HFFc6 (cell line): ENCODE results near the gene PITRM1. TPM values are rescaled to one million over a fixed set of nuclear protein-coding genes. Genes with fewer than 3 reads are reported as not detected.

Experiments used
- DNase-seq: peaks from one replicate; pipeline ENCODE4 v3.0.0-alpha.2; 2018
- H3K27ac Mint-ChIP-seq: 2 replicates; pipeline ENCODE4 v1.8.0; 2020; ENCODE audit warnings: mild to moderate bottlenecking, mixed read lengths
- H3K27me3 Mint-ChIP-seq: 2 replicates; pipeline ENCODE4 v1.8.0; 2021; ENCODE audit warnings: mild to moderate bottlenecking, moderate library complexity, mixed read lengths; ENCODE audit not compliant: insufficient read depth
- H3K36me3 Mint-ChIP-seq: 2 replicates; pipeline ENCODE4 v1.8.0; 2021; ENCODE audit warnings: low read depth, mixed read lengths
- H3K4me1 Mint-ChIP-seq: 2 replicates; pipeline ENCODE4 v1.8.0; 2020; ENCODE audit warnings: low read depth, mixed read lengths
- H3K4me3 Mint-ChIP-seq: 2 replicates; pipeline ENCODE4 v1.8.0; 2020; ENCODE audit warnings: mild to moderate bottlenecking, moderate library complexity, mixed read lengths
- H3K9me3 Mint-ChIP-seq: 2 replicates; pipeline ENCODE4 v1.8.0; 2020; ENCODE audit warnings: mild to moderate bottlenecking, mixed read lengths
- total RNA-seq, 6 experiments: library from RNA; stranded (reverse); fragmentation: NEBNext Ultra II Directional; extraction: Animal tissue kit (Norgen Biotek cat#: 25700); gene quantifications; 2 replicates in 1 of 6; 3 replicates in 5 of 6; pipeline ENCODE4 v1.2.3, GENCODE V29; 2021
- TF ChIP-seq, protein P1 (sequence below): fragments of 200-600 bp; sonication (generic); IDR thresholded peaks from 2 replicates; pipeline ENCODE4 v1.5.0; 2021; ENCODE audit warnings: antibody characterized with exemption, mild to moderate bottlenecking

Gene PITRM1
- total RNA-seq, 6 experiments from 2014 or later = 106 to 124 (median 112) TPM

- TF ChIP-seq, protein P1, sequence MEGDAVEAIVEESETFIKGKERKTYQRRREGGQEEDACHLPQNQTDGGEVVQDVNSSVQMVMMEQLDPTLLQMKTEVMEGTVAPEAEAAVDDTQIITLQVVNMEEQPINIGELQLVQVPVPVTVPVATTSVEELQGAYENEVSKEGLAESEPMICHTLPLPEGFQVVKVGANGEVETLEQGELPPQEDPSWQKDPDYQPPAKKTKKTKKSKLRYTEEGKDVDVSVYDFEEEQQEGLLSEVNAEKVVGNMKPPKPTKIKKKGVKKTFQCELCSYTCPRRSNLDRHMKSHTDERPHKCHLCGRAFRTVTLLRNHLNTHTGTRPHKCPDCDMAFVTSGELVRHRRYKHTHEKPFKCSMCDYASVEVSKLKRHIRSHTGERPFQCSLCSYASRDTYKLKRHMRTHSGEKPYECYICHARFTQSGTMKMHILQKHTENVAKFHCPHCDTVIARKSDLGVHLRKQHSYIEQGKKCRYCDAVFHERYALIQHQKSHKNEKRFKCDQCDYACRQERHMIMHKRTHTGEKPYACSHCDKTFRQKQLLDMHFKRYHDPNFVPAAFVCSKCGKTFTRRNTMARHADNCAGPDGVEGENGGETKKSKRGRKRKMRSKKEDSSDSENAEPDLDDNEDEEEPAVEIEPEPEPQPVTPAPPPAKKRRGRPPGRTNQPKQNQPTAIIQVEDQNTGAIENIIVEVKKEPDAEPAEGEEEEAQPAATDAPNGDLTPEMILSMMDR = no peak
- H3K4me1 Mint-ChIP-seq = peaks cover 75% of the 10 kb centered on the region
- peak overlapping the region; percentile 93 for H3K27ac Mint-ChIP-seq
- H3K4me3 Mint-ChIP-seq = peak overlapping the region; percentile 81
- H3K27me3 Mint-ChIP-seq = no peaks in the 10 kb centered on the region
- DNase-seq = peak; percentile 82
- no peaks in the 10 kb centered on the region for H3K9me3 Mint-ChIP-seq
- peaks cover 25% of the 10 kb centered on the region for H3K36me3 Mint-ChIP-seq
Observed at GRCh38 chr10:3090914-3091787, 81.4 kb downstream of the PITRM1 start.

DNA sequence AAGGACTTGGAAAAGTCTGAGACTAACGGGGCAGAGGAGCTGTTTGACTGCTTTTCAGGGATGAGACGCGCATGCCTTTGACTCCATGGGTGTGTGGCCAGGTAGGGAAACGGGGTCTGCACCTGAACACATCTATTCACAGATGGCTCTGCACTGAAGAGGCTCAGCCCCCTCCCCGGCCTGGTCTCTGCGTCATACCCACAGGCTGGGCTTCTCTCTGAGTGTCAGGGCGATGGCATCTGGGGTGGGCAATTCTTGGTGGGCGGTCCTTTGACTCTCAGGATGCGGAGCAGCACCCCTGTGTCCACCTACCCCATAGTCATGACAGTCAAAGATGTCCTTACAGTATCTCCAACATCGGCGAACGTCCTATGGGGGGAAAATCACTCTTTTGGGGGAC is 82.2 kb downstream of the PITRM1 start:
- peak overlapping the region; percentile 93 for H3K27ac Mint-ChIP-seq
- peaks cover 68% of the 10 kb centered on the region for H3K4me1 Mint-ChIP-seq
- no peaks in the 10 kb centered on the region for H3K9me3 Mint-ChIP-seq
- DNase-seq = no peak
- TF ChIP-seq, protein P1 = no peak
- no peaks in the 10 kb centered on the region for H3K27me3 Mint-ChIP-seq
- peak overlapping the region; percentile 81; the same call in 1 of the 2 replicates for H3K4me3 Mint-ChIP-seq
- H3K36me3 Mint-ChIP-seq = peaks cover 27% of the 10 kb centered on the region

Other genes with a start within 250 kb of the PITRM1 start
- 100 to 1,000 TPM; 131 to 173 (median 161) TPM for gene PFKP, start 105.2 kb downstream of the PITRM1 start, total RNA-seq